ENCODE results near the gene STIP1. TPM values are rescaled to one million over a fixed set of nuclear protein-coding genes. Genes with fewer than 3 reads are reported as not detected.

Gene STIP1
- total RNA-seq, 1 experiment from 2014 or later: 338 TPM

DNA sequence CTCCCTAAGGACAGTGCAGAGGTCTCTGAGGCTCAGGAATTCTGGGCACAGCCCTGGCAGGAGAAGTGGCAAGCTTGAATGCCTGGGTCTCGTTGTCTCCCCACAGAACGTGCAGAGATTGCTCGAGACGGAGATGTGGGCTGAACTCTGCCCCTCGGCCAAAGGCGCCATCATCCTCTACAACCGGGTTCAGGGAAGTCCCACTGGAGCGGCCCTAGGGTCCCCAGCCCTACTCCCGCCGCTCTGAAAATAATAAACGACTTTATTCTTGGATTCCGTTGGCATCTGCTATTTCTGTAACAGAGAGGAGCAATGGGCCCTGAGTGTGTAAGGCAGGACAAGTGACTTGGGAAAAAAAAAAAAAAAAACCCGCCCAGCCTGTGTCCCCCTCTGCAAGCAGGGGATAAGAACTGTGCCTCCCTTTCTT lies 43.8 kb downstream of the STIP1 start:
- H3K27me3 Mint-ChIP-seq (ENCODE audit: low read depth): peaks cover 20% of the 10 kb centered on the region
- Histone ChIP-seq H2AK5ac (ENCODE audit: insufficient read length, low read length) (no peak overlapping the region), H3K4me2 (ENCODE audit: insufficient read depth, insufficient read length, low read length) (peak overlapping the region; percentile 94), H3K4me1 (ENCODE audit: insufficient read depth, low read length) (0 out of 2 replicates have a peak, but pooled peaks cover 3% of the 10 kb centered on the region), H3K79me1 (ENCODE audit: insufficient read depth, low read depth, low read length, poor library complexity, severe bottlenecking) (no peaks in the 10 kb centered on the region), H3K14ac (ENCODE audit: insufficient read depth, low read length) (no peak overlapping the region), H3K9me3 (ENCODE audit: control insufficient read depth, low read depth, low read length) (no peaks in the 10 kb centered on the region), H4K20me1 (ENCODE audit: control insufficient read depth, insufficient read depth, insufficient read length) (no peaks in the 10 kb centered on the region), H3K23me2 (ENCODE audit: insufficient read length, low read depth, low read length, poor library complexity, severe bottlenecking) (peaks cover 35% of the 10 kb centered on the region), H4K5ac (ENCODE audit: insufficient read length, low read depth, low read length) (no peak overlapping the region), H3K23ac (ENCODE audit: insufficient read length, low read depth, low read length) (no peak overlapping the region), H3K27ac (ENCODE audit: insufficient read length, low read depth, low read length) (no peak overlapping the region), H3K4ac (ENCODE audit: low read depth, low read length) (no peak overlapping the region), H3K79me2 (ENCODE audit: insufficient read depth, low read length) (no peaks in the 10 kb centered on the region), H3K27me3 (ENCODE audit: insufficient read depth, low read length) (no peaks in the 10 kb centered on the region; the same call in 1 of the 2 replicates), H4K8ac (replicated peaks; ENCODE audit: insufficient read length, low read depth, low read length) (no peak overlapping the region), H3K9ac (ENCODE audit: extremely low read depth, insufficient read length, low read length) (no peak overlapping the region), H2BK12ac (ENCODE audit: insufficient read length, low read depth, low read length) (no peak overlapping the region), H4K91ac (ENCODE audit: insufficient read length, low read depth, low read length) (no peak overlapping the region), H2BK20ac (ENCODE audit: low read depth, low read length, poor library complexity, severe bottlenecking) (no peak overlapping the region), H3K56ac (ENCODE audit: insufficient read length, low read depth, low read length) (no peak overlapping the region), H3T11ph (ENCODE audit: low read length) (no peak overlapping the region), H2AFZ (ENCODE audit: low read length) (no peak overlapping the region), H2BK5ac (ENCODE audit: insufficient read length, low read length) (no peak overlapping the region), H2BK15ac (ENCODE audit: low read depth, low read length) (no peak overlapping the region), H2BK120ac (ENCODE audit: low read depth, low read length, poor library complexity, severe bottlenecking) (no peak overlapping the region), H3K18ac (ENCODE audit: insufficient read length, low read depth, low read length) (no peak overlapping the region)
- H3K36me3 Mint-ChIP-seq (ENCODE audit: insufficient read depth in 1 of 3, low read depth in 3 of 3): peaks cover 0 to 3% (median 3%) of the 10 kb centered on the region in 3 experiments; a peak in 2 of 7 replicates
- peak overlapping the region; percentile 74 to 91 for H3K4me3 Mint-ChIP-seq
- DNase-seq: no peak
- peaks cover 26 to 39% of the 10 kb centered on the region in 2 experiments for H3K4me1 Mint-ChIP-seq
- WGBS (ENCODE audit: extremely low coverage, insufficient read length, low lambda C conversion rate): no CpG with 5 or more reads among the region's 13 CpGs
- TF ChIP-seq, protein P1, sequence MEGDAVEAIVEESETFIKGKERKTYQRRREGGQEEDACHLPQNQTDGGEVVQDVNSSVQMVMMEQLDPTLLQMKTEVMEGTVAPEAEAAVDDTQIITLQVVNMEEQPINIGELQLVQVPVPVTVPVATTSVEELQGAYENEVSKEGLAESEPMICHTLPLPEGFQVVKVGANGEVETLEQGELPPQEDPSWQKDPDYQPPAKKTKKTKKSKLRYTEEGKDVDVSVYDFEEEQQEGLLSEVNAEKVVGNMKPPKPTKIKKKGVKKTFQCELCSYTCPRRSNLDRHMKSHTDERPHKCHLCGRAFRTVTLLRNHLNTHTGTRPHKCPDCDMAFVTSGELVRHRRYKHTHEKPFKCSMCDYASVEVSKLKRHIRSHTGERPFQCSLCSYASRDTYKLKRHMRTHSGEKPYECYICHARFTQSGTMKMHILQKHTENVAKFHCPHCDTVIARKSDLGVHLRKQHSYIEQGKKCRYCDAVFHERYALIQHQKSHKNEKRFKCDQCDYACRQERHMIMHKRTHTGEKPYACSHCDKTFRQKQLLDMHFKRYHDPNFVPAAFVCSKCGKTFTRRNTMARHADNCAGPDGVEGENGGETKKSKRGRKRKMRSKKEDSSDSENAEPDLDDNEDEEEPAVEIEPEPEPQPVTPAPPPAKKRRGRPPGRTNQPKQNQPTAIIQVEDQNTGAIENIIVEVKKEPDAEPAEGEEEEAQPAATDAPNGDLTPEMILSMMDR (conservative IDR thresholded peaks at IDR 0.05): no peak
- no peaks in the 10 kb centered on the region for H3K9me3 Mint-ChIP-seq
- H3K27ac Mint-ChIP-seq: peak overlapping the region in 1 of 3 experiments; percentile 87; a peak in 4 of 7 replicates

All from H9 (cell line).